GM12878 (cell line): ENCODE data around the gene AKTIP. TPM values are rescaled to one million over a fixed set of nuclear protein-coding genes. Genes with fewer than 3 reads are reported as not detected.

Source experiments
- ATAC-seq: fragments of 200-7000 bp; cut with Tn5 transposase; 3 replicates; pipeline ENCODE4 v1.9.1; 2020; ENCODE audit warnings: mild to moderate bottlenecking, moderate library complexity
- BruUV-seq: library from RNA; stranded (reverse); fragments of 400-500 nt; replicated peaks from 2 replicates; lab custom pipeline; 2021; lab: Mats Ljungman, UMichigan
- CTCF ChIA-PET: fragments of 300-600 bp; sonication (Branson Sonifier 250); formaldehyde crosslinking; extraction: SDS; loops from one replicate; lab custom pipeline; 2021; ENCODE audit warnings: inconsistent platforms; lab: Yijun Ruan, JAX
- POLR2A ChIA-PET: fragments of 350-600 bp; formaldehyde crosslinking; extraction: SDS; loops from one replicate; lab custom pipeline; 2021; ENCODE audit warnings: inconsistent platforms; lab: Charles Lee
- RAD21 ChIA-PET: fragments of 300-600 bp; sonication (Branson Sonifier 250); formaldehyde crosslinking; loops from one replicate; lab custom pipeline; 2023; ENCODE audit warnings: antibody characterized with exemption; ENCODE audit not compliant: unreplicated experiment; lab: Charles Lee
- SMC1A ChIA-PET: fragments of 300-600 bp; sonication (Branson Sonifier 250); formaldehyde crosslinking; loops from one replicate; lab custom pipeline; 2023; ENCODE audit not compliant: unreplicated experiment, uncharacterized antibody; lab: Charles Lee
- DNase-seq: peaks from one replicate; pipeline ENCODE4 v3.0.0-alpha.2; 2011; ENCODE audit warnings: low read depth, low spot score
- FAIRE-seq: peaks from 3 replicates; lab custom pipeline; 2011; peaks lifted over from hg19 to GRCh38; lab: Jason Lieb, UNC
- H2AFZ ChIP-seq: 2 replicates; pipeline ENCODE4 v1.6.0; 2011; ENCODE audit warnings: low read depth, low read length, control low read depth; ENCODE audit not compliant: control insufficient read depth
- H3K27ac ChIP-seq: 2 replicates; pipeline ENCODE4 v1.5.1; 2011; ENCODE audit warnings: control low read depth; ENCODE audit not compliant: control insufficient read depth, insufficient read depth
- H3K27me3 ChIP-seq, 2 experiments: replicated peaks in 1 of 2; 2 replicates each; pipeline versions ENCODE4 v1.6.0 to v1.6.1; 2011; ENCODE audit warnings: low read length in 1 of 2; ENCODE audit not compliant: control insufficient read depth in 2 of 2, insufficient read depth in 2 of 2
- H3K36me3 ChIP-seq, 2 experiments: 2 replicates each; pipeline ENCODE4 v1.5.1; 2011; ENCODE audit warnings: low read length in 1 of 2; ENCODE audit not compliant: control insufficient read depth in 2 of 2, insufficient read depth in 2 of 2
- H3K4me1 ChIP-seq: 2 replicates; pipeline ENCODE4 v1.6.1; 2011; ENCODE audit warnings: mild to moderate bottlenecking, low read length, moderate library complexity, mixed read lengths; ENCODE audit not compliant: control insufficient read depth, insufficient read depth
- H3K4me2 ChIP-seq: 2 replicates; pipeline ENCODE4 v1.6.0; 2011; ENCODE audit warnings: control low read depth; ENCODE audit not compliant: control insufficient read depth, insufficient read depth
- H3K4me3 ChIP-seq: fragments of 200-600 bp; sonication (generic); 2 replicates; pipeline ENCODE4 v1.5.1; 2016
- H3K79me2 ChIP-seq: 2 replicates; pipeline ENCODE4 v1.6.0; 2011; ENCODE audit warnings: low read length; ENCODE audit not compliant: control insufficient read depth, insufficient read depth
- H3K9ac ChIP-seq: 2 replicates; pipeline ENCODE4 v1.8.0; 2011; ENCODE audit warnings: low read length, control low read depth, mixed read lengths; ENCODE audit not compliant: control insufficient read depth, insufficient read depth
- H3K9me3 ChIP-seq: replicated peaks from 3 replicates; pipeline ENCODE4 v1.5.1; 2011; ENCODE audit warnings: mild to moderate bottlenecking, low read length; ENCODE audit not compliant: control insufficient read depth, insufficient read depth
- H4K20me1 ChIP-seq: 2 replicates; pipeline ENCODE4 v1.6.0; 2011; ENCODE audit not compliant: control insufficient read depth, insufficient read depth
- BRCA1 ChIP-seq: IDR thresholded peaks from 2 replicates; pipeline ENCODE4 v1.6.1; 2011; ENCODE audit warnings: low read depth, low read length, improper control_type of control experiment
- EGR1 ChIP-seq, 2 experiments: IDR thresholded peaks; 1 replicate in 1 of 2; 2 replicates in 1 of 2; pipeline ENCODE4 v1.6.1; 2011 to 2012; ENCODE audit warnings: low read depth in 2 of 2, low read length in 2 of 2, borderline replicate concordance in 1 of 2, mild to moderate bottlenecking in 1 of 2, moderate library complexity in 1 of 2
- SMAD1 ChIP-seq: fragments of 450-650 bp; IDR thresholded peaks from 2 replicates; pipeline ENCODE4 v1.6.1; 2018; ENCODE audit warnings: mild to moderate bottlenecking, low read depth; ENCODE audit not compliant: partially characterized antibody
- ZNF384 ChIP-seq: IDR thresholded peaks from 2 replicates; pipeline ENCODE4 v1.6.1; 2012; ENCODE audit warnings: low read depth, mild to moderate bottlenecking, low read length, improper control_type of control experiment, borderline replicate concordance
- WGBS: methylation state at CpG from one replicate; pipeline ENCODE4 v1.1.6; 2016; ENCODE audit warnings: low lambda C conversion rate; ENCODE audit not compliant: insufficient replicate concordance, insufficient coverage; ENCODE audit errors: missing lambda C conversion rate; 5-methylcytosine and 5-hydroxymethylcytosine counted together
- in situ Hi-C: fragments of 300-500 bp; cut with MboI; formaldehyde crosslinking; loops from 9 replicates; pipeline ENCODE4 v1.14.3; 2018; ENCODE audit warnings: mixed read lengths
- intact Hi-C: fragments of 100-400 bp; cut with micrococcal nuclease; formaldehyde crosslinking; loops from one replicate; pipeline ENCODE4 v1.14.2; 2022; ENCODE audit not compliant: unreplicated experiment
- polyA plus RNA-seq, 11 experiments: library from polyadenylated mRNA; depleted of rRNA in 4 of 11; unstranded in 6 of 11; stranded (reverse) in 5 of 11; fragments of >200 nt; fragmentation: Nextera tagmentation in 4 of 11; fragmentation: Illumina TruSeq in 1 of 11; extraction: Ambion mirVana in 4 of 11; extraction: Trizol in 1 of 11; gene quantifications; 1 replicate in 1 of 11; 2 replicates in 10 of 11; pipeline versions ENCODE4 v1.2.1 to v1.2.3, GENCODE V29; 2011 to 2016; ENCODE audit warnings: inconsistent platforms in 2 of 11, missing spikeins in 2 of 11, low read depth in 1 of 11
- total RNA-seq, 4 experiments: library from RNA; depleted of rRNA in 3 of 4; stranded (reverse); fragments of >200 nt in 3 of 4; fragmentation: Illumina TruSeq in 1 of 4; extraction: Trizol in 1 of 4; gene quantifications; 2 replicates each; pipeline versions ENCODE4 v1.2.1 to v1.2.3, GENCODE V29; 2013 to 2021
- TF ChIP-seq, protein P1 (sequence below): fragments of 450-650 bp; IDR thresholded peaks from 2 replicates; pipeline ENCODE4 v1.6.1; 2017; ENCODE audit warnings: mild to moderate bottlenecking

The AKTIP gene
- total and polyA plus RNA-seq, 10 of the 15 experiments (the other 5 are each of a cell fraction or from before 2014, with no cell fraction given), result 11.4 to 22.9 (median 13.6) TPM

DNA sequence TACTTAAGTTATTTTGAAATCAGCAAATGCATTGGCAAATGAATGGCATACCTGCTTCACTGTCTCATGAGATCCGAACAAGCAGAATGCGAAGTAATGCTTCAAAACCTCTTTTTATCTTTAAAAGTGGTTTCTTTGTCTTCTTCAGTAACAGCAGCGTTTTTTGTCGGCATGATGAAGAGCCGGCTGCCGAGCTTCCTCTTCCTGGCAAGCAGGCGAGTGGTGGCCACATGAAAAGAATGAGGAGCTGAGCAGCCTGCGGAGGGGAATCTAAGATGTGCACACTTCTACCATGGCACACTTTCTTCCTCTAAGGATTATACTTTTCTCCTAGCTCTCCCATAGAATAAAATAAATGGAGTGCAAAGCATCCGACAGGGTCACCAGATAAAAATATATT is 42.4 kb upstream of the AKTIP start:
- Histone ChIP-seq H3K4me1 (no peaks in the 10 kb centered on the region), H3K9ac (no peak overlapping the region), H3K27me3 (no peaks in the 10 kb centered on the region; a peak in 1 of 4 replicates), H3K36me3 (no peaks in the 10 kb centered on the region), H3K4me3 (no peak overlapping the region), H3K79me2 (no peaks in the 10 kb centered on the region), H3K27ac (no peak overlapping the region), H3K4me2 (no peak overlapping the region), H3K9me3 (no peaks in the 10 kb centered on the region; the same call in 2 of the 3 replicates), H2AFZ (no peak overlapping the region), H4K20me1 (no peaks in the 10 kb centered on the region)
- ChIA-PET SMC1A (interaction anchor here (1.3 to 8.5 kb wide), 6 partner anchors 11 to 254 kb away, joined by 3 to 77 read pairs (median 3); no protein-coding TSS in a partner anchor), CTCF (interaction anchor here (0.9 to 6.4 kb wide), 7 partner anchors 9 to 1354 kb away, joined by 3 to 53 read pairs (median 3); no protein-coding TSS in a partner anchor), RAD21 (interaction anchor here (1.1 to 3.0 kb wide), 7 partner anchors 9 to 1919 kb away, joined by 3 to 10 read pairs (median 5); partner anchors contain the start of genes AKTIP, FTO and RPGRIP1L), POLR2A (interaction anchor here (1.0 kb wide), 1 partner anchor 41 kb away, joined by 3 read pairs; no protein-coding TSS in a partner anchor)
- no peak for FAIRE-seq
- DNase-seq, result no peak
- intact Hi-C loops (loop anchor here (5.0 kb wide), 1 partner anchor 397 kb away; no protein-coding TSS in a partner anchor), in situ Hi-C loops (no loop called here)
- 41% methylated on average over 9 of the region's 9 CpGs for WGBS
- ATAC-seq, result no peak
- BruUV-seq, result no TSS peak
- TF ChIP-seq BRCA1, result no peak
- TF ChIP-seq, protein P1, sequence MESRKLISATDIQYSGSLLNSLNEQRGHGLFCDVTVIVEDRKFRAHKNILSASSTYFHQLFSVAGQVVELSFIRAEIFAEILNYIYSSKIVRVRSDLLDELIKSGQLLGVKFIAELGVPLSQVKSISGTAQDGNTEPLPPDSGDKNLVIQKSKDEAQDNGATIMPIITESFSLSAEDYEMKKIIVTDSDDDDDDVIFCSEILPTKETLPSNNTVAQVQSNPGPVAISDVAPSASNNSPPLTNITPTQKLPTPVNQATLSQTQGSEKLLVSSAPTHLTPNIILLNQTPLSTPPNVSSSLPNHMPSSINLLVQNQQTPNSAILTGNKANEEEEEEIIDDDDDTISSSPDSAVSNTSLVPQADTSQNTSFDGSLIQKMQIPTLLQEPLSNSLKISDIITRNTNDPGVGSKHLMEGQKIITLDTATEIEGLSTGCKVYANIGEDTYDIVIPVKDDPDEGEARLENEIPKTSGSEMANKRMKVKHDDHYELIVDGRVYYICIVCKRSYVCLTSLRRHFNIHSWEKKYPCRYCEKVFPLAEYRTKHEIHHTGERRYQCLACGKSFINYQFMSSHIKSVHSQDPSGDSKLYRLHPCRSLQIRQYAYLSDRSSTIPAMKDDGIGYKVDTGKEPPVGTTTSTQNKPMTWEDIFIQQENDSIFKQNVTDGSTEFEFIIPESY, result no peak
- TF ChIP-seq SMAD1, result no peak
- no peak for TF ChIP-seq EGR1 (IDR thresholded peaks at IDR 0.05; ENCODE audit: borderline replicate concordance in 1 of 2, low read depth in 2 of 2, low read length in 2 of 2)
- TF ChIP-seq ZNF384, result no peak
